GM12865 (cell line): ENCODE results near the gene THSD4.

Experiments used
- DNase-seq: peaks from one replicate; pipeline ENCODE4 v3.0.0; 2010; ENCODE audit warnings: low read depth
- H3K4me3 ChIP-seq: 2 replicates; pipeline ENCODE4 v1.5.1; 2011; ENCODE audit warnings: mild to moderate bottlenecking, low read depth, low read length, control low read depth
- TF ChIP-seq, protein P1 (sequence below): IDR thresholded peaks from 2 replicates; pipeline ENCODE4 v1.5.1; 2011; ENCODE audit warnings: low read length, control low read depth, low read depth, inconsistent platforms; ENCODE audit not compliant: insufficient read depth; ENCODE audit errors: missing control alignments

The THSD4 gene

GRCh38 chr15:71219101-71219500 lies 103.8 kb downstream of the THSD4 start:
- no peak overlapping the region for H3K4me3 ChIP-seq
- no peak for DNase-seq
- TF ChIP-seq, protein P1, sequence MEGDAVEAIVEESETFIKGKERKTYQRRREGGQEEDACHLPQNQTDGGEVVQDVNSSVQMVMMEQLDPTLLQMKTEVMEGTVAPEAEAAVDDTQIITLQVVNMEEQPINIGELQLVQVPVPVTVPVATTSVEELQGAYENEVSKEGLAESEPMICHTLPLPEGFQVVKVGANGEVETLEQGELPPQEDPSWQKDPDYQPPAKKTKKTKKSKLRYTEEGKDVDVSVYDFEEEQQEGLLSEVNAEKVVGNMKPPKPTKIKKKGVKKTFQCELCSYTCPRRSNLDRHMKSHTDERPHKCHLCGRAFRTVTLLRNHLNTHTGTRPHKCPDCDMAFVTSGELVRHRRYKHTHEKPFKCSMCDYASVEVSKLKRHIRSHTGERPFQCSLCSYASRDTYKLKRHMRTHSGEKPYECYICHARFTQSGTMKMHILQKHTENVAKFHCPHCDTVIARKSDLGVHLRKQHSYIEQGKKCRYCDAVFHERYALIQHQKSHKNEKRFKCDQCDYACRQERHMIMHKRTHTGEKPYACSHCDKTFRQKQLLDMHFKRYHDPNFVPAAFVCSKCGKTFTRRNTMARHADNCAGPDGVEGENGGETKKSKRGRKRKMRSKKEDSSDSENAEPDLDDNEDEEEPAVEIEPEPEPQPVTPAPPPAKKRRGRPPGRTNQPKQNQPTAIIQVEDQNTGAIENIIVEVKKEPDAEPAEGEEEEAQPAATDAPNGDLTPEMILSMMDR, result no peak

- DNase-seq, result no peak
- no peak overlapping the region for H3K4me3 ChIP-seq
- TF ChIP-seq, protein P1, result no peak
These were observed 104.4 kb downstream of the THSD4 start for GRCh38 chr15:71219645-71220044.

GRCh38 chr15:71220828-71221227 lies 105.6 kb downstream of the THSD4 start:
- DNase-seq, result no peak
- no peak overlapping the region for H3K4me3 ChIP-seq
- TF ChIP-seq, protein P1, result no peak

DNA sequence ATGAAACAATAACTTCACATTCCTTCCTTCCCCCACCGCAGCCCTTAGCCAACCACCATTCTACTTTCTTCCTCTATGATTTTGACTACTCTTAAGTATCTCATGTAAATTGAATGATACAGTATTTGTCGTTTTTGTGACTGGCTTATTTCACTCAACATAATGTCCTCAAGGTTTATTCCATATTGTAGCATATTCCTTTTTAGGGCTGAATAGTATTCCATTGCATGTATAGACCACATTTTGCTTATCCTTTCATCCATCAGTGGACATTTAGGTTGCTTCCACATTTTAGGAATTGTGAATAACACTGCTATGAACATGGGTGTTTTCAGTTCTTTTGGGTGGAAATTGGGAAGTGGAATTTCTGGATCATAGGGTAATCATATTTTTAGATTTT lies 106.1 kb downstream of the THSD4 start:
- H3K4me3 ChIP-seq, result no peak overlapping the region
- DNase-seq, result no peak
- TF ChIP-seq, protein P1, result no peak

- no peak overlapping the region for H3K4me3 ChIP-seq
- TF ChIP-seq, protein P1, result no peak
- DNase-seq, result no peak
These were observed 108.2 kb downstream of the THSD4 start for GRCh38 chr15:71223516-71223915.

DNA sequence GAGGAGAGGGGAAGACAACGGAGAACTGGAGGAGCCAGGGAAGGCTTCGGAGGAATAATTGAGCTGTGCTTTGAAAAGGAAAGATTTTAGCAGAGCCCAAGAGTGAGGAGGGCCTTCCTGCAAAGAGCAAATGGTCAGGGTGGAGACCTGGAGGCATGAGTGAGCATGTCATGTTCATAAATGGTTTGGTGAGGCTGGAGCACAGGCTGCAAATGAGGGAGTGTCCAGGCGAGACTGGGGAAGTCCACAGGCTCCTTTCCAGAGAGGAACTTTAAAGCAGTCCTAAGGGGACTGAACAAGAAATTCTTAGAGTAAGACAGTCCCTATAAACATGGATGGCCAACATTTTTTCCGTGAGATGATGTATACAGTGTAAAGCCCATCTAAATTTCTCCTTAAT lies 108.8 kb downstream of the THSD4 start:
- no peak for DNase-seq
- TF ChIP-seq, protein P1, result no peak
- no peak overlapping the region for H3K4me3 ChIP-seq

GRCh38 chr15:71225851-71226250 lies 110.6 kb downstream of the THSD4 start:
- no peak for DNase-seq
- no peak overlapping the region for H3K4me3 ChIP-seq
- TF ChIP-seq, protein P1, result no peak
